Ovary (tissue), 9 donors: ENCODE data around the gene CCDC73. TPM values are rescaled to one million over a fixed set of nuclear protein-coding genes. Genes with fewer than 3 reads are reported as not detected.

Experiments
- DNase-seq, 5 donors: peaks; one replicate each; pipeline ENCODE4 v3.0.0-alpha.2; 2019 to 2020
- H3K27ac ChIP-seq, 2 donors: fragments of 200-600 bp; one replicate each; pipeline versions ENCODE4 v1.5.1 to v1.8.0; 2019 to 2022
- H3K27me3 ChIP-seq: fragments of 200-600 bp; one replicate; pipeline ENCODE4 v1.8.0; 2022
- H3K36me3 ChIP-seq: fragments of 200-600 bp; sonication (generic); one replicate; pipeline ENCODE4 v1.5.1; 2019
- H3K4me1 ChIP-seq: one replicate; pipeline ENCODE4 v1.8.1; 2013; ENCODE audit warnings: mild to moderate bottlenecking, moderate library complexity; ENCODE audit not compliant: insufficient read depth
- H3K4me3 ChIP-seq: fragments of 200-600 bp; sonication (generic); one replicate; pipeline ENCODE4 v1.5.1; 2017
- H3K9me3 ChIP-seq, 2 donors: fragments of 200-600 bp in 1 of 2; sonication (generic) in 1 of 2; one replicate each; pipeline versions ENCODE4 v1.5.1 to v1.8.1; 2013 to 2019; ENCODE audit warnings: mild to moderate bottlenecking in 1 of 2, moderate library complexity in 1 of 2
- CTCF ChIP-seq, 3 donors: fragments of 450-650 bp in 2 of 3; fragments of 200-600 bp in 1 of 3; IDR thresholded peaks; one replicate each; pipeline versions ENCODE4 v1.5.1 to v1.8.0; 2016 to 2022; ENCODE audit warnings: antibody characterized with exemption in 3 of 3, mild to moderate bottlenecking in 1 of 3
- EP300 ChIP-seq: sonication (generic); formaldehyde crosslinking; IDR thresholded peaks from one replicate; pipeline ENCODE4 v1.6.1; 2017; ENCODE audit warnings: antibody characterized with exemption
- POLR2A ChIP-seq: fragments of 450-650 bp; IDR thresholded peaks from one replicate; pipeline ENCODE4 v1.6.1; 2017; ENCODE audit warnings: antibody characterized with exemption, mild to moderate bottlenecking, moderate library complexity
- WGBS, 3 donors: extraction: QIAGEN DNeasy Blood & Tissue Kit in 1 of 3; methylation state at CpG; one replicate each; pipeline versions ENCODE4 v1.1.5 to v1.1.7; 2013 to 2017; 5-methylcytosine and 5-hydroxymethylcytosine counted together
- intact Hi-C, 4 donors: fragments of 100-400 bp; cut with DNase I; formaldehyde crosslinking; loops; one replicate each; pipeline versions ENCODE4 v1.11.0 to v1.15.1; 2022 to 2023
- polyA plus RNA-seq, 2 donors: library from polyadenylated mRNA; stranded (reverse); fragments of 200-250 nt in 1 of 2; fragments of 350-450 nt in 1 of 2; fragmentation: Illumina TruSeq in 1 of 2; extraction: RNeasy Lipid Tissue Mini Kit (QIAGEN cat#74804) in 1 of 2; gene quantifications; one replicate each; pipeline ENCODE4 v1.2.3, GENCODE V29; 2013 to 2014
- total RNA-seq, 7 donors: library from RNA; depleted of rRNA in 2 of 7; stranded (reverse); fragments of >200 nt in 2 of 7; fragmentation: NEBNext Ultra II Directional in 3 of 7; extraction: Animal tissue kit (Norgen Biotek cat#: 25700) in 3 of 7; gene quantifications; one replicate each; pipeline versions ENCODE4 v1.1.0 to v1.2.4, GENCODE V29; 2016 to 2023
- donor health status: DM: no; HTN: no; CAD: no; lungs with moderate emphysema.
- donor health status: DM: no; HTN: no; CAD: no.
- donor health status: Bipolar disorder and iron deficiency.
- donor health status: DM: yes; HTN: yes; CAD: no.
- donor health status: DM: no; HTN: no; CAD: no.
- donor health status: DM: yes; HTN: yes; CAD: no.

CCDC73 gene
- total and polyA plus RNA-seq, 9 donors = 0.23 to 1.6 (median 0.98) TPM

- WGBS, 3 donors = 82 to 90% (median 89%) methylated on average over 3 of the region's 3 CpGs
- no peak overlapping the region for H3K4me3 ChIP-seq
- no peaks in the 10 kb centered on the region for H3K9me3 ChIP-seq
- no peak overlapping the region for H3K27ac ChIP-seq
- intact Hi-C loops = loop anchor here (5.0 to 10.0 kb wide), 2 partner anchors 147 to 1909 kb away; partner anchors contain the start of gene WT1 (in 4 of the 4)
- H3K27me3 ChIP-seq = no peaks in the 10 kb centered on the region
- no peaks in the 10 kb centered on the region for H3K36me3 ChIP-seq
- no peak for DNase-seq
- no peaks in the 10 kb centered on the region for H3K4me1 ChIP-seq
- TF ChIP-seq EP300 = no peak
- TF ChIP-seq CTCF (IDR thresholded peaks at IDR 0.05) = no peak
- TF ChIP-seq POLR2A = no peak
Measured at GRCh38 chr11:32581556-32581955, 212.9 kb downstream of the CCDC73 start.

DNA sequence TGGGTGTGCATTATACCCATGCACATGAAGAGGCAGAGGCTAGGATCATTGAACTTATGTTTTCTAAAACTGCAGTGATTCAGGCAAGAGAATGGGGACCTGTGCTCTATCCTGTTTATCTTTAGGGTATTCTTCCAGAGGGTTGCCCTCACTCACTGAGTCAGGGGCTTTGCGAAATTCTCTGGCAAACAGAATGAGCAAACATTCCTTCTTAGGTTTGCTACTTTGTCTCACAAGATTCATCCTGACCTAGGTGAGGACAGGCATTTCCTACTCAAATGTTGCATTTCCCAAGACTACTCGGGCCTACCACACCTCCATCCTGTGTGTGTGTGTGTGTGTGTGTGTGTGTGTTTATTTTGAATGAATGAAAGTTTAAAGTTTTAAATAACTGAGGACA lies 213.5 kb downstream of the CCDC73 start:
- no peak overlapping the region for H3K4me3 ChIP-seq
- DNase-seq = no peak
- WGBS, 3 donors = 62 to 77% (median 73%) methylated on average over 2 of the region's 2 CpGs
- H3K27me3 ChIP-seq = no peaks in the 10 kb centered on the region
- no peaks in the 10 kb centered on the region for H3K4me1 ChIP-seq
- intact Hi-C loops = loop anchor here (5.0 to 10.0 kb wide), 2 partner anchors 146 to 1909 kb away; partner anchors contain the start of gene WT1 (in 4 of the 4)
- TF ChIP-seq POLR2A = no peak
- TF ChIP-seq EP300 = no peak
- no peak for TF ChIP-seq CTCF (IDR thresholded peaks at IDR 0.05)
- no peaks in the 10 kb centered on the region for H3K36me3 ChIP-seq
- no peak overlapping the region for H3K27ac ChIP-seq
- no peaks in the 10 kb centered on the region for H3K9me3 ChIP-seq

- no peak for DNase-seq
- WGBS, 3 donors = 97 to 100% (median 98%) methylated on average over 1 of the region's 1 CpG
- no peak overlapping the region for H3K27ac ChIP-seq
- H3K4me1 ChIP-seq = no peaks in the 10 kb centered on the region
- H3K9me3 ChIP-seq = no peaks in the 10 kb centered on the region
- no peaks in the 10 kb centered on the region for H3K36me3 ChIP-seq
- TF ChIP-seq CTCF (IDR thresholded peaks at IDR 0.05) (no peak), POLR2A (no peak), EP300 (no peak)
- no peak overlapping the region for H3K4me3 ChIP-seq
- intact Hi-C loops = no loop called here
- no peaks in the 10 kb centered on the region for H3K27me3 ChIP-seq
Measured at GRCh38 chr11:32576456-32576855, 218.0 kb downstream of the CCDC73 start.

DNA sequence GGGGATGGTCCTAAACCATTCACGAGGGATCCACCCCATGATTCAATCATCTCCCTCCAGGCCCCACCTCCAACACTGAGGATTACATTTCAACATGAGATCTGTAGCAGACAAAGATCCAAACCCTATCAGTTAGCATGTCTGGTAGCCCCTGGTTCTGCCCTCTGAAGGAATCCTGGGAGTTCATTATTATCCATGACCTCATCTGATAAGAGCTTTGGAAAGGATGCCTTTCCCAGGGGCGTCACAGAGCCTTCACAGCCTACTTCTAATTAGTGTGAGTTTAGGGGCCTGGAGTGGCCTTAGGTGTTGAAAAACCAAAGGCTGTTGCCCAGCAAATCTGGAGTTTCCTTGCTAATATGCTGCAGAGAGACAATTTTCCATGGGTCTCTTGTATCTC lies 219.4 kb downstream of the CCDC73 start:
- no peaks in the 10 kb centered on the region for H3K27me3 ChIP-seq
- TF ChIP-seq EP300 = no peak
- no peak for TF ChIP-seq POLR2A
- TF ChIP-seq CTCF (IDR thresholded peaks at IDR 0.05) = no peak
- WGBS, 3 donors = 55 to 90% (median 61%) methylated on average over 2 of the region's 2 CpGs
- intact Hi-C loops = no loop called here
- no peak overlapping the region for H3K4me3 ChIP-seq
- no peaks in the 10 kb centered on the region for H3K4me1 ChIP-seq
- no peak overlapping the region for H3K27ac ChIP-seq
- no peak for DNase-seq
- no peaks in the 10 kb centered on the region for H3K36me3 ChIP-seq
- H3K9me3 ChIP-seq = no peaks in the 10 kb centered on the region
